ENCODE data around the gene RBM47.
"Not testable (repeated sequence)": the region's sequence is repeated elsewhere in the genome, so short reads cannot be mapped to it uniquely, and the experiment has no call there.

RBM47 gene

GRCh38 chr4:40446839-40447238, 182.8 kb downstream of the RBM47 start:
- Histone ChIP-seq H3K27me3 (ENCODE audit: control insufficient read depth, insufficient read depth, low read length) (no peaks in the 10 kb centered on the region), H3K4me1 (ENCODE audit: control insufficient read depth, insufficient read depth, low read length) (no peaks in the 10 kb centered on the region), H3K9me3 (replicated peaks; ENCODE audit: low read length) (no peaks in the 10 kb centered on the region), H3K4me3 (ENCODE audit: low read length) (no peak overlapping the region), H3K9ac (ENCODE audit: low read depth, low read length) (no peak overlapping the region), H3K4me2 (ENCODE audit: low read length) (no peak overlapping the region), H3K36me3 (ENCODE audit: insufficient read depth, low read length) (no peaks in the 10 kb centered on the region)

GRCh38 chr4:40446261-40446750, 183.4 kb downstream of the RBM47 start:
- H3K36me3 ChIP-seq (ENCODE audit: insufficient read depth, low read length); H3K9me3 ChIP-seq (replicated peaks; ENCODE audit: low read length): not testable (repeated sequence)

GRCh38 chr4:40445671-40446070, 184.0 kb downstream of the RBM47 start:
- H3K4me2 ChIP-seq (ENCODE audit: low read length): no peak overlapping the region
- H3K9me3 ChIP-seq (replicated peaks; ENCODE audit: low read length): no peaks in the 10 kb centered on the region
- H3K4me1 ChIP-seq (ENCODE audit: control insufficient read depth, insufficient read depth, low read length): no peaks in the 10 kb centered on the region
- H3K27me3 ChIP-seq (ENCODE audit: control insufficient read depth, insufficient read depth, low read length): no peaks in the 10 kb centered on the region
- H3K36me3 ChIP-seq (ENCODE audit: insufficient read depth, low read length): no peaks in the 10 kb centered on the region
- no peak overlapping the region for H3K4me3 ChIP-seq (ENCODE audit: low read length)
- H3K9ac ChIP-seq (ENCODE audit: low read depth, low read length): no peak overlapping the region

More at GRCh38 chr4:40446261-40446750, 183.4 kb downstream of the RBM47 start:
- H3K4me3 ChIP-seq (ENCODE audit: low read length); H3K4me2 ChIP-seq (ENCODE audit: low read length); H3K27me3 ChIP-seq (ENCODE audit: control insufficient read depth, insufficient read depth, low read length); H3K9ac ChIP-seq (ENCODE audit: low read depth, low read length); H3K4me1 ChIP-seq (ENCODE audit: control insufficient read depth, insufficient read depth, low read length): not testable (repeated sequence)

- no peak overlapping the region for H3K9ac ChIP-seq (ENCODE audit: low read depth, low read length)
- no peak overlapping the region for H3K4me3 ChIP-seq (ENCODE audit: low read length)
- no peak overlapping the region for H3K4me2 ChIP-seq (ENCODE audit: low read length)
- no peaks in the 10 kb centered on the region for H3K9me3 ChIP-seq (replicated peaks; ENCODE audit: low read length)
- H3K27me3 ChIP-seq (ENCODE audit: control insufficient read depth, insufficient read depth, low read length): peaks cover 11% of the 10 kb centered on the region
- H3K4me1 ChIP-seq (ENCODE audit: control insufficient read depth, insufficient read depth, low read length): no peaks in the 10 kb centered on the region
- no peaks in the 10 kb centered on the region for H3K36me3 ChIP-seq (ENCODE audit: insufficient read depth, low read length)
These were observed 188.2 kb downstream of the RBM47 start for GRCh38 chr4:40441430-40441829.

GRCh38 chr4:40439519-40439918, 190.1 kb downstream of the RBM47 start:
- H3K9me3 ChIP-seq (replicated peaks; ENCODE audit: low read length): no peaks in the 10 kb centered on the region
- H3K4me1 ChIP-seq (ENCODE audit: control insufficient read depth, insufficient read depth, low read length): no peaks in the 10 kb centered on the region
- no peak overlapping the region for H3K4me2 ChIP-seq (ENCODE audit: low read length)

GRCh38 chr4:40438384-40439026, 191.2 kb downstream of the RBM47 start:
- no peak overlapping the region for H3K9ac ChIP-seq (ENCODE audit: low read depth, low read length)
- no peaks in the 10 kb centered on the region for H3K36me3 ChIP-seq (ENCODE audit: insufficient read depth, low read length)
- H3K4me1 ChIP-seq (ENCODE audit: control insufficient read depth, insufficient read depth, low read length): no peaks in the 10 kb centered on the region
- peaks cover 11% of the 10 kb centered on the region for H3K27me3 ChIP-seq (ENCODE audit: control insufficient read depth, insufficient read depth, low read length)
- no peaks in the 10 kb centered on the region for H3K9me3 ChIP-seq (replicated peaks; ENCODE audit: low read length)
- H3K4me2 ChIP-seq (ENCODE audit: low read length): no peak overlapping the region
- no peak overlapping the region for H3K4me3 ChIP-seq (ENCODE audit: low read length)

More at GRCh38 chr4:40439519-40439918, 190.1 kb downstream of the RBM47 start:
- Histone ChIP-seq H3K9ac (ENCODE audit: low read depth, low read length) (no peak overlapping the region), H3K27me3 (ENCODE audit: control insufficient read depth, insufficient read depth, low read length) (peaks cover 11% of the 10 kb centered on the region), H3K36me3 (ENCODE audit: insufficient read depth, low read length) (no peaks in the 10 kb centered on the region), H3K4me3 (ENCODE audit: low read length) (no peak overlapping the region)

- Histone ChIP-seq H3K9ac (ENCODE audit: low read depth, low read length) (no peak overlapping the region), H3K4me1 (ENCODE audit: control insufficient read depth, insufficient read depth, low read length) (no peaks in the 10 kb centered on the region), H3K36me3 (ENCODE audit: insufficient read depth, low read length) (no peaks in the 10 kb centered on the region), H3K27me3 (ENCODE audit: control insufficient read depth, insufficient read depth, low read length) (peaks cover 11% of the 10 kb centered on the region), H3K4me3 (ENCODE audit: low read length) (no peak overlapping the region), H3K4me2 (ENCODE audit: low read length) (no peak overlapping the region), H3K9me3 (replicated peaks; ENCODE audit: low read length) (no peaks in the 10 kb centered on the region)
These were observed 191.8 kb downstream of the RBM47 start for GRCh38 chr4:40437741-40438383.

- not testable (repeated sequence) for H3K36me3 ChIP-seq (ENCODE audit: insufficient read depth, low read length); H3K4me1 ChIP-seq (ENCODE audit: control insufficient read depth, insufficient read depth, low read length); H3K4me3 ChIP-seq (ENCODE audit: low read length); H3K9ac ChIP-seq (ENCODE audit: low read depth, low read length); H3K27me3 ChIP-seq (ENCODE audit: control insufficient read depth, insufficient read depth, low read length); H3K4me2 ChIP-seq (ENCODE audit: low read length); H3K9me3 ChIP-seq (replicated peaks; ENCODE audit: low read length)
These were observed 194.4 kb downstream of the RBM47 start for GRCh38 chr4:40435306-40435705.

- no peaks in the 10 kb centered on the region for H3K27me3 ChIP-seq (ENCODE audit: control insufficient read depth, insufficient read depth, low read length)
- no peaks in the 10 kb centered on the region for H3K4me1 ChIP-seq (ENCODE audit: control insufficient read depth, insufficient read depth, low read length)
- H3K4me2 ChIP-seq (ENCODE audit: low read length): no peak overlapping the region
- H3K36me3 ChIP-seq (ENCODE audit: insufficient read depth, low read length): no peaks in the 10 kb centered on the region
- H3K9ac ChIP-seq (ENCODE audit: low read depth, low read length): no peak overlapping the region
- H3K9me3 ChIP-seq (replicated peaks; ENCODE audit: low read length): no peaks in the 10 kb centered on the region
- H3K4me3 ChIP-seq (ENCODE audit: low read length): no peak overlapping the region
These were observed 195.5 kb downstream of the RBM47 start for GRCh38 chr4:40434126-40434687.

- Histone ChIP-seq H3K36me3 (ENCODE audit: insufficient read depth, low read length) (no peaks in the 10 kb centered on the region), H3K4me2 (ENCODE audit: low read length) (no peak overlapping the region), H3K4me1 (ENCODE audit: control insufficient read depth, insufficient read depth, low read length) (no peaks in the 10 kb centered on the region), H3K9me3 (replicated peaks; ENCODE audit: low read length) (no peaks in the 10 kb centered on the region), H3K9ac (ENCODE audit: low read depth, low read length) (no peak overlapping the region), H3K27me3 (ENCODE audit: control insufficient read depth, insufficient read depth, low read length) (no peaks in the 10 kb centered on the region), H3K4me3 (ENCODE audit: low read length) (no peak overlapping the region)
These were observed 197.2 kb downstream of the RBM47 start for GRCh38 chr4:40432504-40432903.

- H3K9ac ChIP-seq (ENCODE audit: low read depth, low read length); H3K9me3 ChIP-seq (replicated peaks; ENCODE audit: low read length); H3K4me2 ChIP-seq (ENCODE audit: low read length); H3K4me3 ChIP-seq (ENCODE audit: low read length); H3K36me3 ChIP-seq (ENCODE audit: insufficient read depth, low read length); H3K4me1 ChIP-seq (ENCODE audit: control insufficient read depth, insufficient read depth, low read length); H3K27me3 ChIP-seq (ENCODE audit: control insufficient read depth, insufficient read depth, low read length): not testable (repeated sequence)
These were observed 201.8 kb downstream of the RBM47 start for GRCh38 chr4:40427871-40428270.

GRCh38 chr4:40427128-40427527, 202.5 kb downstream of the RBM47 start:
- no peak overlapping the region for H3K4me3 ChIP-seq (ENCODE audit: low read length)
- no peaks in the 10 kb centered on the region for H3K9me3 ChIP-seq (replicated peaks; ENCODE audit: low read length)
- peaks cover 3% of the 10 kb centered on the region for H3K27me3 ChIP-seq (ENCODE audit: control insufficient read depth, insufficient read depth, low read length)
- no peak overlapping the region for H3K4me2 ChIP-seq (ENCODE audit: low read length)
- no peak overlapping the region for H3K9ac ChIP-seq (ENCODE audit: low read depth, low read length)
- no peaks in the 10 kb centered on the region for H3K4me1 ChIP-seq (ENCODE audit: control insufficient read depth, insufficient read depth, low read length)
- H3K36me3 ChIP-seq (ENCODE audit: insufficient read depth, low read length): no peaks in the 10 kb centered on the region

All from skeletal muscle satellite cell (primary cell).